ENCODE results near the gene B3GAT3. TPM values are rescaled to one million over a fixed set of nuclear protein-coding genes. Genes with fewer than 3 reads are reported as not detected.

Gene B3GAT3
- total and polyA plus RNA-seq, 7 donors = 9.7 to 47.5 (median 16.1) TPM

DNA sequence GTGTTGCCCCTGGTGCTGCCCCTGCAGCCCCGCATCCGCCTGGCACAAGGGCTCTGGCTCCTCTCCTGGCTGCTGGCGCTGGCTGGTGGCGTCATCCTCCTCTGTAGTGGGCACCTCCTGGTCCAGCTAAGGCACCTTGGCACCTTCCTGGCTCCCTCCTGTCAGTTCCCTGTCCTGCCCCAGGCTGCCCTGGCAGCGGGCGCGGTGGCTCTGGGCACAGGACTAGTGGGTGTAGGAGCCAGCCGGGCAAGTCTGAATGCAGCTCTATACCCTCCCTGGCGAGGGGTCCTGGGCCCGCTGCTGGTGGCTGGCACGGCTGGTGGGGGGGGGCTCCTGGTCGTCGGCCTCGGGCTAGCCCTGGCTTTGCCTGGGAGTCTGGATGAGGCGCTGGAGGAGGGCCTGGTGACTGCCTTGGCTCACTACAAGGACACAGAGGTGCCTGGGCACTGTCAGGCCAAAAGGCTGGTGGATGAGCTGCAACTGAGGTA lies 8.5 kb downstream of the B3GAT3 start:
- peaks cover 0 to 30% (median 24%) of the 10 kb centered on the region in 4 donors for H3K4me1 ChIP-seq
- intact Hi-C loops (cut with DNase I) = loop anchor here (2.0 to 5.0 kb wide), 3 partner anchors 19 to 94 kb away; partner anchors contain the start of genes BSCL2, C11orf98, CSKMT and GNG3
- 36 to 65% methylated on average over 15 of the region's 15 CpGs for WGBS, 2 donors
- no peaks in the 10 kb centered on the region for H3K27me3 ChIP-seq
- TF ChIP-seq, protein P1, sequence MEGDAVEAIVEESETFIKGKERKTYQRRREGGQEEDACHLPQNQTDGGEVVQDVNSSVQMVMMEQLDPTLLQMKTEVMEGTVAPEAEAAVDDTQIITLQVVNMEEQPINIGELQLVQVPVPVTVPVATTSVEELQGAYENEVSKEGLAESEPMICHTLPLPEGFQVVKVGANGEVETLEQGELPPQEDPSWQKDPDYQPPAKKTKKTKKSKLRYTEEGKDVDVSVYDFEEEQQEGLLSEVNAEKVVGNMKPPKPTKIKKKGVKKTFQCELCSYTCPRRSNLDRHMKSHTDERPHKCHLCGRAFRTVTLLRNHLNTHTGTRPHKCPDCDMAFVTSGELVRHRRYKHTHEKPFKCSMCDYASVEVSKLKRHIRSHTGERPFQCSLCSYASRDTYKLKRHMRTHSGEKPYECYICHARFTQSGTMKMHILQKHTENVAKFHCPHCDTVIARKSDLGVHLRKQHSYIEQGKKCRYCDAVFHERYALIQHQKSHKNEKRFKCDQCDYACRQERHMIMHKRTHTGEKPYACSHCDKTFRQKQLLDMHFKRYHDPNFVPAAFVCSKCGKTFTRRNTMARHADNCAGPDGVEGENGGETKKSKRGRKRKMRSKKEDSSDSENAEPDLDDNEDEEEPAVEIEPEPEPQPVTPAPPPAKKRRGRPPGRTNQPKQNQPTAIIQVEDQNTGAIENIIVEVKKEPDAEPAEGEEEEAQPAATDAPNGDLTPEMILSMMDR (IDR thresholded peaks at IDR 0.05) = no peak
- TF ChIP-seq POLR2A (IDR thresholded peaks at IDR 0.05) (no peak), EP300 (IDR thresholded peaks at IDR 0.05) (no peak), POLR2AphosphoS5 (IDR thresholded peaks at IDR 0.05) (peak in 1 of 4 donors; percentile 3)
- peaks cover 0 to 58% (median 4%) of the 10 kb centered on the region in 4 donors for H3K36me3 ChIP-seq
- H3K27ac ChIP-seq = peak overlapping the region; percentile 88 to 100 (median 96)
- no peaks in the 10 kb centered on the region for H3K9me3 ChIP-seq
- H3K4me3 ChIP-seq = peak overlapping the region; percentile 53 to 82 (median 62)
- peak; percentile 87 for DNase-seq

DNA sequence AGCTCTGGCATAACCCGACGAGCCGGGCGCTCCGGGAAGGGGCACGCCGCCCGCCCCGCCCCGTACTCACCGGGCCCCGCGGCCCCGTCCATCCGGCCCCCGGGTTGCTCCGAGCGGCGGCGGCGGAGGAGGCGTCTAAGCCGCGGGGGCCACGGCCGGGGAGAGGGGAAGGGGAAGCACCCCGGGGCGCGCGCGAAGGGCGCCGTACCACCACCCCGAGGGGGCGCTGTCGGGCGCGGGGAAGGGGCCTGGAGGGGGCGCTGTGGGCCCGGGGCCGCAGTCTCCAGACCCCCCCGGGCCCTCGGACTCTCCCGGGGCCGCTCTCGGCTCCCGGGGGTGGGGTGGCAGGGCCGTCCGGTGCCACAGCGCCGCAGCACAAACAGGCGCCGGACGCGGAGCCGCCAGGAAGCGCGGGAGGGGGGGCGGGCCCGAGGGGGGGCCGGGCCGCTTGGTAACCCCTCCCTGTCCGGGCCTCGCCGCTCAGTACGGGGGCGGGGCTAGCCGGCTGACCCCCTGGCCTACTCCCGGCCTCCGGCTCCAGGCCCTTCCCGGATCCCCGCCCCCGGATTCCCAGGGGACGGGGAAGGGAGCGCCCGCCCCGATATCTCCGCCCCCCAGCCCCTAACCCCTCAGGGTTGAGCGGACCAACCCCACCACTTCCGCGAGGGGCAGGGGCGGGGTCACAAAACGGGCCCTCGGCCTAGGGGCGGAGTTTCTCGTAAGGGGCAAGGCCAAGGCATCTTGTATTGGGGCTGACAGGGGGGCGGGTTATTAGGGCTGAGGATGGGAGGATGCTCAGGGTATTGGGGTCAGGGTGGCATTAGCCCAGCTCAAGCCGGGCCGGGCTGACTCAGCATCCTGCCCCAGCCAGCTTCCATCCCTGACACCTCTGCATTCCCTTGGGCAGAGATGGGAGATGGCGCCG lies 9.2 kb downstream of the B3GAT3 start, which contains the start of the genes EML3 and ROM1:
EML3 (minus strand) TSS at position 410 of the 925 bp plus-strand sequence; CDS start at position 92, 318 bp downstream.
ROM1 (plus strand) TSS at position 892 of the 925 bp plus-strand sequence; CDS start at position 917, 25 bp downstream.
- intact Hi-C loops (cut with DNase I) = loop anchor here (2.0 to 5.0 kb wide), 3 partner anchors 18 to 95 kb away; partner anchors contain the start of genes BSCL2, C11orf98, CSKMT and GNG3
- H3K27ac ChIP-seq = peak within 1 kb of the TSS; percentile 88 to 100 (median 96)
- no peak for TF ChIP-seq EP300 (IDR thresholded peaks at IDR 0.05)
- TF ChIP-seq POLR2A (IDR thresholded peaks at IDR 0.05) = no peak
- TF ChIP-seq, protein P1 (IDR thresholded peaks at IDR 0.05) = peak; percentile 39 to 99 (median 56)
- peak in 3 of 4 donors; percentile 4 to 30 (median 12) for TF ChIP-seq POLR2AphosphoS5 (IDR thresholded peaks at IDR 0.05)
- 2 to 3% methylated on average over 91 of the region's 91 CpGs for WGBS, 2 donors
- H3K36me3 ChIP-seq = peaks cover 0 to 61% (median 6%) of the 10 kb centered on the region in 4 donors
- DNase-seq = peak; percentile 96
- H3K27me3 ChIP-seq = no peaks in the 10 kb centered on the region
- H3K4me1 ChIP-seq = peaks cover 0 to 30% (median 24%) of the 10 kb centered on the region in 4 donors
- H3K9me3 ChIP-seq = no peaks in the 10 kb centered on the region
- H3K4me3 ChIP-seq = peak within 1 kb of the TSS; percentile 53 to 82 (median 62)

- peaks cover 0 to 61% (median 5%) of the 10 kb centered on the region in 4 donors for H3K36me3 ChIP-seq
- peak overlapping the region; percentile 88 to 100 (median 96) for H3K27ac ChIP-seq
- WGBS, 2 donors = 1% methylated on average over 34 of the region's 34 CpGs
- peaks cover 0 to 30% (median 24%) of the 10 kb centered on the region in 4 donors for H3K4me1 ChIP-seq
- H3K9me3 ChIP-seq = no peaks in the 10 kb centered on the region
- no peaks in the 10 kb centered on the region for H3K27me3 ChIP-seq
- H3K4me3 ChIP-seq = peak overlapping the region; percentile 53 to 82 (median 62)
- intact Hi-C loops (cut with DNase I) = loop anchor here (2.0 to 5.0 kb wide), 3 partner anchors 17 to 95 kb away; partner anchors contain the start of genes BSCL2, C11orf98, CSKMT and GNG3
- DNase-seq = peak; percentile 86
- no peak for TF ChIP-seq POLR2A (IDR thresholded peaks at IDR 0.05)
- no peak for TF ChIP-seq POLR2AphosphoS5 (IDR thresholded peaks at IDR 0.05)
- TF ChIP-seq EP300 (IDR thresholded peaks at IDR 0.05) = no peak
- TF ChIP-seq, protein P1 (IDR thresholded peaks at IDR 0.05) = no peak
These were observed 10.0 kb downstream of the B3GAT3 start for GRCh38 chr11:62611705-62612365.
